T follicular helper cell (primary cell): Measurements from ENCODE around the gene SLC4A2.
"Not testable (repeated sequence)": the region's sequence is repeated elsewhere in the genome, so short reads cannot be mapped to it uniquely, and the experiment has no call there.

Source experiments
- DNase-seq: peaks from one replicate; pipeline ENCODE4 v3.0.0-alpha.2; 2020; ENCODE audit warnings: low read depth

SLC4A2 gene

GRCh38 chr7:151025924-151026671 is 33.3 kb upstream of the SLC4A2 start:
- DNase-seq = no peak

GRCh38 chr7:151026771-151027727 is 32.3 kb upstream of the SLC4A2 start:
- not testable (repeated sequence) for DNase-seq

DNA sequence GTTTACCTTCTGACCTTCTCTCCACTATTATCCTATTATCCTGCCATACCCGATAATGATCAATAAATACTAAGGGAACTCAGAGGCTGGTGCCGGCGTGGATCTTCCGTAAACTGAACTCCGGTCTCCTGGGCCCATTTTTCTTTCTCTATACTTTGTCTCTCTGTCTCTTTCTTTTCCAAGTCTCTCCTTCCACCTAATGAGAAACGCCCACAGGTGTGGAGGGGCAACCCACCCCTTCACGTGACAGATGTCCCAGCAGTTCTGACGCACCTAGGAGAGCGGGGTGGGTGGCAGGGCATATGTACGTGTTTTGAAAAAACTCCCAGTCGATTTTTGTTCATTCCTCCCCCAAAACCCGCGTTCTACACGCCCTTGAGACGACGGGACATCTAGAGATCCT is 31.7 kb upstream of the SLC4A2 start:
- not testable (repeated sequence) for DNase-seq

DNA sequence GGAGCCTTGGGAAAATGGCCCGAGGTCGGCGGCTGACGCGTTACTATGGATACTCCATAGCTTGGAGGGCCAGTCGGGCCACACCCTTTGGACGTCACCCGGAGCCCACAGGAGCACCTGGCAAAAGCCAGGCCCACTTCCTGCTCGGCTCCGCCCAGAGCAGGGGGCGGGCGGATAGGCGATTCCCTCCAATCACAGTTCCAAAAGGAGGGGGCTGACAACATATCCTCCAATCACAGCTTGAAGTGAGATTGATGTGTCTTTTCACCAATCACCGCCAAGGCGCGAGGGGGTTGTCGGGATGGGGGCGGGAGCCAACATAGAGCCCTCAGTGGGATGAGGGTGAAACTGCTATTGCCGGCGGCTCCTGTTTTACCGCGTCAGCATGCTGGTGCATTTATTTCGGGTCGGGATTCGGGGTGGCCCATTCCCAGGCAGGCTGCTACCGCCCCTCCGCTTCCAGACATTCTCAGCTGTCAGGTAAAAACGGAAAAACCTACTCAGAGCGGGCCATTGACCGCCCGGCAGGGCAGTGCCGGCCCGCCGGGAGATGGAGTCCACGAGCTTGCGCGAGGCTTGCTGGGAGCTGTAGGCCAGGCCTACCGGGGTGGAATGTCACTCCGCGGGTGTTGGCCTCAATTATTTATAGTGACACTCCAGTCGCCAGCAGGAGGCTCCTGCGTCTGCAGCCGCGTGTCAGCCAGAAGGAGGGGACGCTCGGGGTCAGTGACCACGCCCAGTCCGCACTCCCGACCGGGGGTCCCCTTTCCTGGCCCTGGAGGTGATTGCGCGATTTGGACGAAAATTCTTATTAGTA is 31.1 kb upstream of the SLC4A2 start, which contains the start of gene ABCB8:
TSS of gene ABCB8 (plus strand) at position 320 of the 817 bp plus-strand sequence. CDS start at position 386, 66 bp downstream.
- DNase-seq = peak; percentile 98

DNA sequence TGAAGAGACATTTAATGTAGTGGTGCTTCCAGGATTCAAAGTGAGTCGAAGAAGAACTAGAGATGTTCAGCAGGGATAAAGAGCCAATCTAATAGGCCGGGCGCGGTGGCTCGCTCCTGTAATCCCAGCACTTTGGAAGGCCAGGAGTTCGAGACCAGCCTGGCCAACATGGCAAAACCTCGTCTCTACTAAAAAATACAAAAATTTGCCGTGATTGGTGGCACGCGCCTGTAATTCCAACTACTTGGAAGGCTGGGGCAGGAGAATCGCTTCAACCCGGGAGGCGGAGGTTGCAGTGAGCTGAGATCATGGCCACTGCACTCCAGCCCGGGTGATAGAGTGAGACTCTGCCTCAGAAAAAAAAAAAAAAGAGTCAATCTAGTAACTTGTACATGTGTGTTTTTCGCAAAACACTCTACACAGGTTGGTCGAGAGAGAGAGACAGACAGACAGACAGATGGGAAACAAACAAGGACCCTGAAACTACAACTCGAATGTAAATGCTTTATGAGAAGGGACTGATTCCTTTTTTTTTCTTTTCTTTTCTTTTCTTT is 30.4 kb upstream of the SLC4A2 start:
- no peak for DNase-seq

DNA sequence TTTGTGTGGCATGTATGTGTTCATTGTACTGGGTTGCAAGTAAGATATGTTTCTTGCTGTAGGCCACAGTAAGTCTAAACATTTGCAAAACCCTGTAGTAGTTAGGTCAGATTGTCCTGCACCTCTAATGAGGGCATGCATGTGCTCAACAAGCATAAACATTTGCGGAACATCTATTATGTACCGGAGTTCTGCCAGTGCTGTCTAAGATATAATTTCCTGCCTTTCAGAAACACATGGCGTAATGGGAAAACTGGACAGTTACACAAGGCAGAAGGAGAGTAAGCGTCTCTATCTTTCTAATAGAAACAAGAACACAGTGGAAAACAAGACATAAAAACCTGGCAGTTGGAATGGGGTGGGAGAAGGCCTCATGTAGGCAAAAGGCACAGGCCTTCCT is 28.4 kb upstream of the SLC4A2 start:
- no peak for DNase-seq

DNA sequence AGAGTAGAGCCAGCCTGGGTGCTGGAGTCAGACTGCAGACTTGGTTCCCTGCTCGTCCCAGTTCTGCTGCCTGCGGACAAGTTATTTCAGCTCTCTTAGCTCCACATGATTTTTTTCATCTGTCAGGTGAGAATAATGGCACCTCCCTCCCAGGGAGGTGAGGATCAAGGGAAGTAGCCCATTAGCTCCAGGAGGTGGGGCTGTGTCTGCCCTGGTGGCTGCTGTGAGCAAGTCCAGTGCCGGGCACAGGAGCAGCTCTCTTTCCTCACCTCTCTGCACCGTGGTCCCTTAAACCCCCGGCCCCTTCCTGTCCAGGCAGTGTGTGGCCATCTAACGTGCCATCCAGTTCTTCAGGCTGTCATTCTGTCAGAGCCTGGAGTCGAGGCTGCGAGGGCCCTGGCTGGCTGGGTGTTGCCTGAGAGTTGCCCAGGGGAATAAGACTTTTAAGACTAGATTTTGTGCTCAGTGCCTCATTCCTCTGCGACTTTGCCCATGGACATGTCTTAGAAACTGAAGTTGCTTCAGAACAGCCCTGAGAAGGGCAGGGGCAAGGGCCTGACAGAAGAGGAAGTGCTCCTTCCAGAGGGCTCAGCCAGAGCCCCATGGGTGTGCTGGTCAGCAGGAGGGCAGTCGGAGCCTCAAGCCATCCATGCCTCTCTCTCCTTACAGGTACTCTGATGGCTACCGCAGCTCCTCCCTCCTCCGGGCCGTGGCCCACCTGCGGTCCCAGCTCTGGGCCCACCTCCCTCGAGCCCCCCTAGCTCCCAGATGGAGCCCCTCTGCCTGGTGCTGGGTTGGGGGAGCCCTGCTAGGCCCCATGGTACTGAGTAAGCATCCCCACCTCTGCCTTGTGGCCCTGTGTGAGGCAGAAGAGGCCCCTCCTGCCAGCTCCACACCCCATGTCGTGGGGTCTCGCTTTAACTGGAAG is 26.2 kb upstream of the SLC4A2 start:
- no peak for DNase-seq

DNA sequence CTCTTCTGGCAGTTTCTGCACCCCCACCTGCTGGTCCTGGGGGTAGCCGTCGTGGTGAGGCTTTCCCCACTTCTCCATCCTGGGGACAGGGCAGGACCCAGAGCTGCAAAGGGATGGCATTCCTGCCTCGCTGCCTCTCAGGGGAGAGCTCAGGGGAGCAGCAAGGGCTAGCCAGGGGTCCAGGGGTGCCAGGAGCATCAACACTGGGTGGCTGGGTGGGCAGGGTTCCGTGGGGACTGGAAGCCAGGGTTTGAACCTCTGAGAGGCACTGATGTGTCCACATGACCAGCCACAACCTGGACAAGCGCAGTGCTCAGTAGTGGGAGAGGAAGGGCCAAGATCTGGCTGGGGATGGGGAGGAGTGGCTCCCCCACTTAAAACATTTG is 25.5 kb upstream of the SLC4A2 start:
- no peak for DNase-seq

DNA sequence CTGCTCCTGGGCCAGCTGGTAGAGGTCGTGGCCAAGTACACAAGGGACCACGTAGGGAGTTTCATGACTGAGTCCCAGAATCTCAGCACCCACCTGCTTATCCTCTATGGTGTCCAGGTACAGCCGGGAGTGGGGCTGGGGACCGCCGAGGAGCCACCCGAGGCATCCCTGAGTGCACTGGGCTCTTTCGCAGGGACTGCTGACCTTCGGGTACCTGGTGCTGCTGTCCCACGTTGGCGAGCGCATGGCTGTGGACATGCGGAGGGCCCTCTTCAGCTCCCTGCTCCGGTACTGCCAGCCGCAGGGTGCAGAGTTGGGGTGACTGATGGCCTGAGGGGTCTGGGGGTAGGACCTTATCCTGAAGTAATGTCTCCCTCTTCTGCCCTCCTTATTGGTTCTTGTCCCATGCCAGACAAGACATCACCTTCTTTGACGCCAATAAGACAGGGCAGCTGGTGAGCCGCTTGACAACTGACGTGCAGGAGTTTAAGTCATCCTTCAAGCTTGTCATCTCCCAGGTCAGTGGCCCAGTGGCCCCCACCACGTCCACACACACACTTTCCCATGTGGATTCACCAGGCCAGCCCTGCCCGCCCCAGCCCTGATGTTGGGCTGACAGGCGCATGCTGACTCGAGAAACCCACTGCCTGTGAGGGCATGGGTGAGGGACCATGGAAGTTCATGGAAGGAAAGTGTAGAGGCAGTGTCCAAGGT is 24.9 kb upstream of the SLC4A2 start:
- DNase-seq = no peak

DNA sequence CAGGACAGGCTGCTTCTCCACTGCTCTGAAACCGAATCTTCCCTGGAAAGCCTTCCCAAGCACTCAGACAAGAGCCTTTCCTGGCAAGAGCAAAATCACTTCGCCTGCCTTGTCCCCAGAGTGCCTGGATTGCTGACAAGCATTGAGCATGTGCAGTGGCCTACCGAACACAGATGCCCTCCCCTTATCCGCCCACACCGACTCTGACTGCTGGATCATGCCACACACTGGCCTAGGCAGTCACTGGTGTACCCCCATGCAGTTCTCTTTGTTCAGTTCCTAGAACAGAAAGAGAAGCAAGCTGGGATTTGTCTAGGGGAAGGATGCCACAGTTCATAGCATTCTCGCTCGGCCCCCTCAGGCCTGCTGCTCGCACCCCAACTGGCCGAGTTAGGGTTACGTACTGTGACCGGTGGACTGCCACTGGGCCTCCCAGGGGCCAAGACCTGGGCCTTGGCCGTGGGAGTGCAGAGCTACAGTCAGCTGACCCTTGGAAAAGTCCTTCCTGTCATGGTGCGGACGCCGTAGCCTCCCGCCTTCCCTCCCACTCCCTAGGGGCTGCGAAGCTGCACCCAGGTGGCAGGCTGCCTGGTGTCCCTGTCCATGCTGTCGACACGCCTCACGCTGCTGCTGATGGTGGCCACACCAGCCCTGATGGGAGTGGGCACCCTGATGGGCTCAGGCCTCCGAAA is 24.2 kb upstream of the SLC4A2 start:
- DNase-seq = no peak

DNA sequence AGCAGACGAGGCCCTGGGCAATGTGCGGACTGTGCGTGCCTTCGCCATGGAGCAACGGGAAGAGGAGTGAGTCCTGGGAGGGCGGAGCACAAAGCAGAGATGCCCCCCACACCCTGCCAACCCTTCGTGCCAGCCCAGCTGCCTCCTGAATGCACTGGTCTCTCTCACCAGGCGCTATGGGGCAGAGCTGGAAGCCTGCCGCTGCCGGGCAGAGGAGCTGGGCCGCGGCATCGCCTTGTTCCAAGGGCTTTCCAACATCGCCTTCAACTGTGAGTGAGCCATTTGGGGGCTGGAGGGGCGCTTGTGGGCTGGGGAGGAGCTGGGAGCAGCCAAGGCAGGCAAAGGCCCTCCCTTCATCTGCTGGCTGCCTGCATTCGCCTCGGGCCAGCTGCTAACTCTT is 23.5 kb upstream of the SLC4A2 start:
- DNase-seq = no peak

DNA sequence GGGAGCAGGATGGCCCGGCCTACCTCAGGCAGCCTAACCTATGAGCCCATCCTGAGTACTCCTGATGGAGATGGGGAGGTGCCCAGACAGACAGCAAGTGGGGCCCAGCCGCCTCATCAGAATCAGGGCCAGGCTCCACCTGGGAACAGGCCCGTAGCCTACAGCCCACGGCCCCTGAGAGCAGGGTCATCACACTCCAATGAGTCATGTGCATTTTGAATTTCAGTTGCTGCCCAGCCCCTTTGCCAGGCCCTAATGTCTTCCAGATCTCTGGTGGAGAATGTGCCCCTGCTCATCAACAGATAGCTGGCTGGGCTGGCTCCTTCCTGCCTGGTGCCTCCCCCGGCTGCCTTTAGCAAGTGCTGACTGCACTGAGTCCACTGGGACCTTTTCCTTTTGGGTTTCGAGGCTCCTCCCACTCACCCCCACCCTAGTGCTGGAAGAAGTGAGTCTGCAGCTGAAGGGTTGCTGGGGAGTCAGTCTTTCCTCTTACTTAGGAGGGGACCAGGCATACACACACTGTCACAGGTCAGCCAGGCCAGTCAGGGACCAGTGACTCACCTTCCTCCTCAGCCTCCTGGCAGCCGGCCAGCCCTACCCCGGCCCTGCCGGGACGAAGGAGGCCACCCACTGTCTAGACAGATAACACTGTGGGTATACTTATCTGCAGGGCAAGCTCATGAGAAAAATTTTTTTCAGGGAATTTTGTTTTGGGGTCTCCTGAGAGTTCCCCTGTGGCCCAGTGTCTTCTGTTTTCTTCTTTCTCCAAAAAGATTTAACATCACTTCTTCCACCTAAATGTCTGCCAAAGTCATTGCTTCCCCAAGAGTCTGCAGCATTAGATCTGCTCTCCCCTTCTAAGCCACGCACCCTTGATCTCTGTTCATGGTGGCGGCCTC is 20.2 kb upstream of the SLC4A2 start:
- DNase-seq = no peak

- no peak for DNase-seq
Observed at GRCh38 chr7:151039850-151040548, 19.4 kb upstream of the SLC4A2 start.

GRCh38 chr7:151040616-151041375 is 18.6 kb upstream of the SLC4A2 start:
- DNase-seq = no peak

DNA sequence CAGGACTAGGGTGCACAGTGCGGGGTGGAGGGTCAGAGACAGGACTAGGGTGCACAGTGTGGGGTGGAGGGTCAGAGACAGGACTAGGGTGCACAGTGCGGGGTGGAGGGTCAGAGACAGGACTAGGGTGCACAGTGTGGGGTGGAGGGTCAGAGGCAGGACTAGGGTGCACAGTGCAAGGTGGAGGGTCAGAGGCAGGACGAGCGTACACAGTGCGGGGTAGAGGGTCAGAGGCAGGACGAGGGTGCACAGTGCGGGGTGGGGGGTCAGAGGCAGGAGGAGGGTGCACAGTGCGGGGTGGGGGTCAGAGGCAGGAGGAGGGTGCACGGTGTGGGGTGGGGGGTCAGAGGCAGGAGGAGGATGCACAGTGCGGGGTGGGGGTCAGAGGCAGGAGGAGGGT is 15.9 kb upstream of the SLC4A2 start:
- DNase-seq = not testable (repeated sequence)

DNA sequence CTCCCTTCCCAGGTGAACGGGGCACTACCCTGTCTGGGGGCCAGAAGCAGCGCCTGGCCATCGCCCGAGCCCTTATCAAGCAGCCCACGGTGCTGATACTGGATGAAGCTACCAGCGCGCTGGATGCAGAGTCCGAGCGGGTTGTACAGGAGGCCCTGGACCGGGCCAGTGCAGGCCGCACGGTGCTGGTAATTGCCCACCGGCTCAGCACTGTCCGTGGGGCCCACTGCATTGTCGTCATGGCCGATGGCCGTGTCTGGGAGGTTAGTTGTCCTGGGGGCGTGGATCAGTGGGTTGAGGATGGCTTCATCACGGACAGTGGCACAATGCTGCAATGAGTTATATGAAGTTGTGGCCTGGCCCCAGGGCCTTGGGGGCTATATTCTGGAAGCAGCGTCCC is 15.4 kb upstream of the SLC4A2 start:
- DNase-seq = no peak

- DNase-seq = no peak
Observed at GRCh38 chr7:151045262-151045661, 14.1 kb upstream of the SLC4A2 start.
